ENCODE data around the gene SYNE2. TPM values are rescaled to one million over a fixed set of nuclear protein-coding genes. Genes with fewer than 3 reads are reported as not detected.

Gene SYNE2
- total and polyA plus RNA-seq, 10 of the 15 experiments (the other 5 are each of a cell fraction or from before 2014, with no cell fraction given): 2.1 to 52.7 (median 38.1) TPM

DNA sequence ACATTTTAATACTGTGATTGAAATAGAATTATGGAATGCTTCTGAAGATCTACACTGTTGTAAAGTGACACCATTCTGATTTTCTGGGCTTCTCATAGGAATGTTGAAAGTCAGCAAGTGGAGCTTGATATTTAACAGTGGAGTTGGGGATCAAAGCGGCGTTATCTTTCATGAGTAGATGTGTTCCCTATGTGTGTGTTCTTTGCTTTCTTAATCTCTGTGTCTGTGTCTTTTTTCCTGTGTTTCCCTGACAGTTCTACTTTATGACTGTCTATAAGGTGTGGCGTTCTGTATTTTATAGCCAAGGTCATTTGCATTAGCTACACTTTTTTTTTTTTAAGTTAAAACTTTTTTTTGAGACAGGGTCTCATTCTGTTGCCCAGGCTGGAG lies 24.7 kb downstream of the SYNE2 start:
- no peak overlapping the region; the same call in 1 of the 2 replicates for H3K27ac ChIP-seq (ENCODE audit: control insufficient read depth, insufficient read depth)
- no peak overlapping the region for H3K4me3 ChIP-seq
- TF ChIP-seq, protein P1, sequence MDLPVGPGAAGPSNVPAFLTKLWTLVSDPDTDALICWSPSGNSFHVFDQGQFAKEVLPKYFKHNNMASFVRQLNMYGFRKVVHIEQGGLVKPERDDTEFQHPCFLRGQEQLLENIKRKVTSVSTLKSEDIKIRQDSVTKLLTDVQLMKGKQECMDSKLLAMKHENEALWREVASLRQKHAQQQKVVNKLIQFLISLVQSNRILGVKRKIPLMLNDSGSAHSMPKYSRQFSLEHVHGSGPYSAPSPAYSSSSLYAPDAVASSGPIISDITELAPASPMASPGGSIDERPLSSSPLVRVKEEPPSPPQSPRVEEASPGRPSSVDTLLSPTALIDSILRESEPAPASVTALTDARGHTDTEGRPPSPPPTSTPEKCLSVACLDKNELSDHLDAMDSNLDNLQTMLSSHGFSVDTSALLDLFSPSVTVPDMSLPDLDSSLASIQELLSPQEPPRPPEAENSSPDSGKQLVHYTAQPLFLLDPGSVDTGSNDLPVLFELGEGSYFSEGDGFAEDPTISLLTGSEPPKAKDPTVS (IDR thresholded peaks at IDR 0.05; ENCODE audit: low read depth, low read length): no peak
- TF ChIP-seq RAD21 (IDR thresholded peaks at IDR 0.05; ENCODE audit: insufficient read depth, low read depth, low read length) (no peak), MYB (IDR thresholded peaks at IDR 0.05; ENCODE audit: borderline replicate concordance, low read depth, low read length) (no peak), MYC (IDR thresholded peaks at IDR 0.05; ENCODE audit: insufficient read depth, insufficient read length, insufficient replicate concordance, low read length, severe bottlenecking) (no peak), JUNB (IDR thresholded peaks at IDR 0.05) (no peak), ZNF24 (IDR thresholded peaks at IDR 0.05) (no peak), GABPA (IDR thresholded peaks at IDR 0.05; ENCODE audit: low read depth) (no peak), CBX3 (IDR thresholded peaks at IDR 0.05; ENCODE audit: borderline replicate concordance, low read depth) (no peak), NR2C2 (IDR thresholded peaks at IDR 0.05; ENCODE audit: borderline replicate concordance, control insufficient read depth, insufficient read length, low read depth) (no peak), ZSCAN29 (IDR thresholded peaks at IDR 0.05) (no peak), TARDBP (IDR thresholded peaks at IDR 0.05; ENCODE audit: borderline replicate concordance) (no peak), SUPT20H (IDR thresholded peaks at IDR 0.05; ENCODE audit: borderline replicate concordance, control insufficient read depth, low read depth, low read length) (no peak), RCOR1 (conservative IDR thresholded peaks at IDR 0.05; ENCODE audit: low read depth, low read length) (no peak), EGR1 (IDR thresholded peaks at IDR 0.05; ENCODE audit: borderline replicate concordance in 1 of 2, low read depth in 2 of 2, low read length in 2 of 2) (no peak), MXI1 (IDR thresholded peaks at IDR 0.05; ENCODE audit: low read depth, low read length) (no peak), GATAD2B (conservative IDR thresholded peaks at IDR 0.05; ENCODE audit: low read depth) (no peak), KAT2A (conservative IDR thresholded peaks at IDR 0.05; ENCODE audit: control insufficient read depth, low read depth, low read length) (no peak), MEF2B (IDR thresholded peaks at IDR 0.05; ENCODE audit: partially characterized antibody, poor library complexity, severe bottlenecking) (no peak), ASH2L (IDR thresholded peaks at IDR 0.05; ENCODE audit: borderline replicate concordance, low read depth) (no peak)
- TF ChIP-seq, protein P2, sequence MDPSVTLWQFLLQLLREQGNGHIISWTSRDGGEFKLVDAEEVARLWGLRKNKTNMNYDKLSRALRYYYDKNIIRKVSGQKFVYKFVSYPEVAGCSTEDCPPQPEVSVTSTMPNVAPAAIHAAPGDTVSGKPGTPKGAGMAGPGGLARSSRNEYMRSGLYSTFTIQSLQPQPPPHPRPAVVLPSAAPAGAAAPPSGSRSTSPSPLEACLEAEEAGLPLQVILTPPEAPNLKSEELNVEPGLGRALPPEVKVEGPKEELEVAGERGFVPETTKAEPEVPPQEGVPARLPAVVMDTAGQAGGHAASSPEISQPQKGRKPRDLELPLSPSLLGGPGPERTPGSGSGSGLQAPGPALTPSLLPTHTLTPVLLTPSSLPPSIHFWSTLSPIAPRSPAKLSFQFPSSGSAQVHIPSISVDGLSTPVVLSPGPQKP (IDR thresholded peaks at IDR 0.05; ENCODE audit: low read depth, low read length): no peak
- intact Hi-C loops (cut with micrococcal nuclease; ENCODE audit: unreplicated experiment): no loop called here
- no peak for FAIRE-seq
- H3K27me3 ChIP-seq (replicated peaks in 1 of 2; ENCODE audit: control insufficient read depth in 2 of 2, insufficient read depth in 2 of 2, low read length in 1 of 2): no peaks in the 10 kb centered on the region
- ChIA-PET RAD21 (ENCODE audit: unreplicated experiment) (interaction anchor here (1.0 kb wide), 1 partner anchor 17 kb away, joined by 3 read pairs; no protein-coding TSS in a partner anchor), SMC1A (ENCODE audit: uncharacterized antibody, unreplicated experiment) (interaction anchor here (0.9 to 1.1 kb wide), 2 partner anchors 8 to 9 kb away, joined by 3 to 8 read pairs; no protein-coding TSS in a partner anchor), CTCF (no interaction called here), POLR2A (interaction anchor here (1.0 to 1.1 kb wide), 2 partner anchors 10 to 11 kb away, joined by 5 read pairs; no protein-coding TSS in a partner anchor)
- no peak for DNase-seq (ENCODE audit: low read depth, low spot score)
- H2AFZ ChIP-seq (ENCODE audit: control insufficient read depth, low read depth, low read length): no peak overlapping the region
- no peak overlapping the region for H3K4me2 ChIP-seq (ENCODE audit: control insufficient read depth, insufficient read depth)
- no TSS peak for BruUV-seq (replicated peaks)
- H3K9me3 ChIP-seq (replicated peaks; ENCODE audit: control insufficient read depth, insufficient read depth, low read length): no peaks in the 10 kb centered on the region
- peaks cover 2% of the 10 kb centered on the region; the same call in 1 of the 2 replicates for H3K4me1 ChIP-seq (ENCODE audit: control insufficient read depth, insufficient read depth, low read length)
- peaks cover 49% of the 10 kb centered on the region for H3K79me2 ChIP-seq (ENCODE audit: control insufficient read depth, insufficient read depth, low read length)
- no peak for ATAC-seq
- no peak overlapping the region for H3K9ac ChIP-seq (ENCODE audit: control insufficient read depth, insufficient read depth, low read length)
- no peaks in the 10 kb centered on the region for H4K20me1 ChIP-seq (ENCODE audit: control insufficient read depth, insufficient read depth)
- no peaks in the 10 kb centered on the region; a peak in 2 of 4 replicates for H3K36me3 ChIP-seq (ENCODE audit: control insufficient read depth in 2 of 2, insufficient read depth in 2 of 2, low read length in 1 of 2)
- in situ Hi-C loops (cut with MboI): no loop called here
- WGBS (ENCODE audit: insufficient coverage, insufficient replicate concordance, low lambda C conversion rate, missing lambda C conversion rate): 95% methylated on average over 3 of the region's 3 CpGs
